A375 (cell line): ENCODE results near the gene SRXN1. TPM values are rescaled to one million over a fixed set of nuclear protein-coding genes. Genes with fewer than 3 reads are reported as not detected.

Source experiments
- total RNA-seq: library from RNA; depleted of rRNA; stranded (reverse); fragments of >200 nt; shearing (Covaris generic); gene quantifications from 2 replicates; pipeline ENCODE4 v1.2.3, GENCODE V29; 2014; rRNA removed

SRXN1 gene
- total RNA-seq = 43.1 and 44.4 TPM in 2 replicates

GRCh38 chr20:653110-653589 is at the start of gene SRXN1:
SRXN1 (minus strand) TSS chr20:653200; CDS start chr20:653185, 15 bp downstream.

GRCh38 chr20:675453-676314 is 22.7 kb upstream of the SRXN1 start, which contains the start of gene SCRT2:
SCRT2 (minus strand) TSS chr20:675802; CDS start chr20:675601, 201 bp downstream.

GRCh38 chr20:610130-611046 is 42.6 kb downstream of the SRXN1 start, which contains the start of gene TCF15:
TCF15 (minus strand) TSS chr20:610309; CDS start chr20:610237, 72 bp downstream.

Other genes starting within 250 kb of the SRXN1 start
- 138 and 161 TPM in 2 replicates for gene RBCK1, start 244.9 kb downstream of the SRXN1 start, total RNA-seq
- gene TBC1D20, start 190.7 kb downstream of the SRXN1 start, total RNA-seq = 21.8 and 26.3 TPM in 2 replicates
- 137 and 178 TPM in 2 replicates for gene CSNK2A1, start 109.4 kb downstream of the SRXN1 start, total RNA-seq
- 1.1 and 1.5 TPM in 2 replicates for gene TCF15, start 42.9 kb downstream of the SRXN1 start, total RNA-seq
- not detected in 2 replicates for gene SCRT2, start 22.6 kb upstream of the SRXN1 start, total RNA-seq
- gene SLC52A3, start 115.3 kb upstream of the SRXN1 start, total RNA-seq = 0.57 TPM in 1 of 2 replicates, not detected in the other
- gene FAM110A, start 180.5 kb upstream of the SRXN1 start, total RNA-seq = 4.3 and 4.5 TPM in 2 replicates